Measurements from ENCODE around the gene BAZ2B. TPM values are rescaled to one million over a fixed set of nuclear protein-coding genes. Genes with fewer than 3 reads are reported as not detected.

The BAZ2B gene
- total RNA-seq, 1 experiment from 2014 or later = 54.9 TPM

DNA sequence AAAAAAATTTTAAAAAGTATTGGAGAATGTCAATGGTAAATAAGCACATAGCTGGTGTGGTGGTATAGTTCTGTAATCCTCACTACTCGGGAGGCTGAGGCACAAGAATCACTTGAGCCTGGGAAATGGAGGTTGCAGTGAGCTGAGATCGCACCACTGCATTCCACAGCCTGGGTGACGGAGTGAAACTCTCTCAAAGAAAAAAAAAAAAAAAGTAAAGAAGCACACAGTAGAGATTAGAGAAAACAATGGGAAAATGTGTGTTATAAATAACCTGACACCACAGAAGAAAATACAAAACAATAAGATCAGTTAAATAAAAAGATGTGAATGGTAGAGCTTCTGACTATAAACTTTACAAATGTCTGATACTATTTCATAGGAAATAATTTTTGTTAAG is 166.2 kb downstream of the BAZ2B start:
- H3K14ac ChIP-seq (ENCODE audit: insufficient read depth, low read length) = no peak overlapping the region
- no peaks in the 10 kb centered on the region for H3K79me2 ChIP-seq (ENCODE audit: insufficient read depth, low read length)
- peaks cover 21 to 23% of the 10 kb centered on the region in 2 experiments for H3K4me1 Mint-ChIP-seq
- no peaks in the 10 kb centered on the region for H3K79me1 ChIP-seq (ENCODE audit: insufficient read depth, low read depth, low read length, poor library complexity, severe bottlenecking)
- no peaks in the 10 kb centered on the region for H3K9me3 Mint-ChIP-seq
- H3K23ac ChIP-seq (ENCODE audit: insufficient read length, low read depth, low read length) = no peak overlapping the region
- no peak overlapping the region for H3K4ac ChIP-seq (ENCODE audit: low read depth, low read length)
- no peak overlapping the region for H3K9ac ChIP-seq (ENCODE audit: extremely low read depth, insufficient read length, low read length)
- no peaks in the 10 kb centered on the region for H3K9me3 ChIP-seq (ENCODE audit: control insufficient read depth, low read depth, low read length)
- H3K23me2 ChIP-seq (ENCODE audit: insufficient read length, low read depth, low read length, poor library complexity, severe bottlenecking) = no peaks in the 10 kb centered on the region
- no peak overlapping the region for H3T11ph ChIP-seq (ENCODE audit: low read length)
- no peaks in the 10 kb centered on the region for H3K4me1 ChIP-seq (ENCODE audit: insufficient read depth, low read length)
- no peak overlapping the region for H2AK5ac ChIP-seq (ENCODE audit: insufficient read length, low read length)
- no peak overlapping the region for H3K18ac ChIP-seq (ENCODE audit: insufficient read length, low read depth, low read length)
- H4K20me1 ChIP-seq (ENCODE audit: control insufficient read depth, insufficient read depth, insufficient read length) = no peaks in the 10 kb centered on the region
- no peak overlapping the region for H2BK15ac ChIP-seq (ENCODE audit: low read depth, low read length)
- H3K27me3 ChIP-seq (ENCODE audit: insufficient read depth, low read length) = no peaks in the 10 kb centered on the region
- no peaks in the 10 kb centered on the region for H3K27me3 Mint-ChIP-seq (ENCODE audit: low read depth)
- no CpG with 5 or more reads among the region's 3 CpGs for WGBS (ENCODE audit: extremely low coverage, insufficient read length, low lambda C conversion rate)
- no peak for DNase-seq
- no peak overlapping the region for H3K27ac ChIP-seq (ENCODE audit: insufficient read length, low read depth, low read length)
- H3K4me3 Mint-ChIP-seq = no peak overlapping the region
- no peak overlapping the region for H2BK20ac ChIP-seq (ENCODE audit: low read depth, low read length, poor library complexity, severe bottlenecking)
- no peak overlapping the region for H2BK12ac ChIP-seq (ENCODE audit: insufficient read length, low read depth, low read length)
- H3K56ac ChIP-seq (ENCODE audit: insufficient read length, low read depth, low read length) = no peak overlapping the region
- H2BK5ac ChIP-seq (ENCODE audit: insufficient read length, low read length) = no peak overlapping the region
- H3K27ac Mint-ChIP-seq = peak overlapping the region; percentile 41 to 87 (median 84)
- H4K91ac ChIP-seq (ENCODE audit: insufficient read length, low read depth, low read length) = no peak overlapping the region
- peaks cover 3 to 17% (median 13%) of the 10 kb centered on the region in 3 experiments; a peak in 6 of 7 replicates for H3K36me3 Mint-ChIP-seq (ENCODE audit: insufficient read depth in 1 of 3, low read depth in 3 of 3)
- no peak overlapping the region for H4K5ac ChIP-seq (ENCODE audit: insufficient read length, low read depth, low read length)
- H2AFZ ChIP-seq (ENCODE audit: low read length) = no peak overlapping the region
- no peak overlapping the region for H3K4me2 ChIP-seq (ENCODE audit: insufficient read depth, insufficient read length, low read length)
- H2BK120ac ChIP-seq (ENCODE audit: low read depth, low read length, poor library complexity, severe bottlenecking) = no peak overlapping the region
- H4K8ac ChIP-seq (replicated peaks; ENCODE audit: insufficient read length, low read depth, low read length) = no peak overlapping the region
- TF ChIP-seq, protein P1, sequence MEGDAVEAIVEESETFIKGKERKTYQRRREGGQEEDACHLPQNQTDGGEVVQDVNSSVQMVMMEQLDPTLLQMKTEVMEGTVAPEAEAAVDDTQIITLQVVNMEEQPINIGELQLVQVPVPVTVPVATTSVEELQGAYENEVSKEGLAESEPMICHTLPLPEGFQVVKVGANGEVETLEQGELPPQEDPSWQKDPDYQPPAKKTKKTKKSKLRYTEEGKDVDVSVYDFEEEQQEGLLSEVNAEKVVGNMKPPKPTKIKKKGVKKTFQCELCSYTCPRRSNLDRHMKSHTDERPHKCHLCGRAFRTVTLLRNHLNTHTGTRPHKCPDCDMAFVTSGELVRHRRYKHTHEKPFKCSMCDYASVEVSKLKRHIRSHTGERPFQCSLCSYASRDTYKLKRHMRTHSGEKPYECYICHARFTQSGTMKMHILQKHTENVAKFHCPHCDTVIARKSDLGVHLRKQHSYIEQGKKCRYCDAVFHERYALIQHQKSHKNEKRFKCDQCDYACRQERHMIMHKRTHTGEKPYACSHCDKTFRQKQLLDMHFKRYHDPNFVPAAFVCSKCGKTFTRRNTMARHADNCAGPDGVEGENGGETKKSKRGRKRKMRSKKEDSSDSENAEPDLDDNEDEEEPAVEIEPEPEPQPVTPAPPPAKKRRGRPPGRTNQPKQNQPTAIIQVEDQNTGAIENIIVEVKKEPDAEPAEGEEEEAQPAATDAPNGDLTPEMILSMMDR (conservative IDR thresholded peaks at IDR 0.05) = no peak

Measured in H9 (cell line).